IMR-90 (cell line): ENCODE results near the gene ADAM33. TPM values are rescaled to one million over a fixed set of nuclear protein-coding genes. Genes with fewer than 3 reads are reported as not detected.
A peak's percentile ranks its signal among the peaks of the same experiment; 100 is the strongest.

Experiments used
- ATAC-seq: fragments of 200-7000 bp; cut with Tn5 transposase; 2 replicates; pipeline ENCODE4 v1.9.1; 2020; ENCODE audit warnings: low read depth, mild to moderate bottlenecking, moderate library complexity
- BruUV-seq: library from RNA; stranded (reverse); fragments of 400-500 nt; replicated peaks from 2 replicates; lab custom pipeline; 2021; lab: Mats Ljungman, UMichigan
- CTCF ChIA-PET: fragments of 300-600 bp; formaldehyde crosslinking; extraction: SDS; loops from one replicate; lab custom pipeline; 2021; ENCODE audit warnings: antibody characterized with exemption; lab: Yijun Ruan, JAX
- POLR2A ChIA-PET: fragments of 300-600 bp; sonication (Branson Sonifier 250); formaldehyde crosslinking; loops from one replicate; lab custom pipeline; 2022; ENCODE audit warnings: antibody characterized with exemption; ENCODE audit not compliant: unreplicated experiment; lab: Charles Lee
- DNase-seq: peaks from one replicate; pipeline ENCODE4 v3.0.0; 2013
- H2AFZ ChIP-seq: replicated peaks from 2 replicates; pipeline ENCODE3; 2013; ENCODE audit warnings: low read length, mild to moderate bottlenecking; ENCODE audit not compliant: poor library complexity
- H2AK5ac ChIP-seq: 2 replicates; pipeline ENCODE4 v1.6.1; 2013; ENCODE audit warnings: low read depth, low read length, inconsistent platforms
- H2AK9ac ChIP-seq: replicated peaks from 2 replicates; pipeline ENCODE3; 2013; ENCODE audit warnings: mild to moderate bottlenecking, low read depth, low read length, moderate library complexity; ENCODE audit not compliant: poor library complexity
- H2BK120ac ChIP-seq: 2 replicates; pipeline ENCODE4 v1.6.1; 2013; ENCODE audit warnings: low read depth, low read length, inconsistent platforms
- H2BK15ac ChIP-seq: 3 replicates; pipeline ENCODE4 v1.6.1; 2013; ENCODE audit warnings: low read depth, low read length, inconsistent platforms
- H2BK20ac ChIP-seq: 2 replicates; pipeline ENCODE4 v1.6.1; 2013; ENCODE audit warnings: low read depth, mild to moderate bottlenecking, inconsistent platforms, low read length, moderate library complexity
- H2BK5ac ChIP-seq: 2 replicates; pipeline ENCODE4 v1.6.1; 2013; ENCODE audit warnings: mild to moderate bottlenecking, low read depth, low read length, inconsistent platforms; ENCODE audit not compliant: poor library complexity, severe bottlenecking
- H3K14ac ChIP-seq: replicated peaks from 2 replicates; pipeline ENCODE4 v1.6.1; 2013; ENCODE audit warnings: low read depth, low read length, inconsistent platforms
- H3K18ac ChIP-seq: 2 replicates; pipeline ENCODE4 v1.6.1; 2013; ENCODE audit warnings: low read depth, low read length, control low read depth
- H3K23ac ChIP-seq: 2 replicates; pipeline ENCODE4 v1.6.1; 2013; ENCODE audit warnings: low read depth, low read length, inconsistent platforms
- H3K27ac ChIP-seq: 2 replicates; pipeline ENCODE4 v1.5.1; 2013; ENCODE audit warnings: mild to moderate bottlenecking, control low read depth, low read length; ENCODE audit not compliant: insufficient read depth
- H3K27me3 ChIP-seq: 2 replicates; pipeline ENCODE4 v1.6.1; 2013; ENCODE audit warnings: low read length; ENCODE audit not compliant: control insufficient read depth, insufficient read depth
- H3K36me3 ChIP-seq: 2 replicates; pipeline ENCODE4 v1.6.1; 2013; ENCODE audit warnings: low read length, mixed read lengths; ENCODE audit not compliant: control insufficient read depth, insufficient read depth
- H3K4ac ChIP-seq: 2 replicates; pipeline ENCODE4 v1.6.1; 2013; ENCODE audit warnings: low read depth, low read length, inconsistent platforms
- H3K4me1 ChIP-seq: 2 replicates; pipeline ENCODE4 v1.6.1; 2013; ENCODE audit warnings: low read length, mixed read lengths; ENCODE audit not compliant: control insufficient read depth, insufficient read depth
- H3K4me2 ChIP-seq: 2 replicates; pipeline ENCODE4 v1.6.1; 2013; ENCODE audit warnings: low read depth, mild to moderate bottlenecking, control low read depth, low read length, moderate library complexity
- H3K4me3 ChIP-seq: 2 replicates; pipeline ENCODE4 v1.5.1; 2013; ENCODE audit warnings: low read depth, mild to moderate bottlenecking, control low read depth, low read length, moderate library complexity; ENCODE audit not compliant: insufficient read depth
- H3K56ac ChIP-seq: 2 replicates; pipeline ENCODE4 v1.6.1; 2013; ENCODE audit warnings: low read length, inconsistent platforms; ENCODE audit not compliant: insufficient read depth; ENCODE audit errors: extremely low read depth
- H3K79me1 ChIP-seq, 2 experiments: 2 replicates each; pipeline ENCODE4 v1.6.1; 2013; ENCODE audit warnings: low read length in 2 of 2, inconsistent platforms in 1 of 2, low read depth in 1 of 2
- H3K9ac ChIP-seq: 2 replicates; pipeline ENCODE4 v1.6.1; 2013; ENCODE audit warnings: low read depth, low read length, control low read depth
- H3K9me1 ChIP-seq: 2 replicates; pipeline ENCODE4 v1.6.1; 2013; ENCODE audit warnings: low read length, inconsistent platforms; ENCODE audit not compliant: insufficient read depth
- H3K9me3 ChIP-seq: 2 replicates; pipeline ENCODE4 v1.6.1; 2013; ENCODE audit warnings: low read length; ENCODE audit not compliant: control insufficient read depth, insufficient read depth
- H4K20me1 ChIP-seq: 2 replicates; pipeline ENCODE4 v1.6.1; 2013; ENCODE audit warnings: low read length, inconsistent platforms; ENCODE audit not compliant: insufficient read depth
- H4K5ac ChIP-seq: 2 replicates; pipeline ENCODE4 v1.6.1; 2013; ENCODE audit warnings: mild to moderate bottlenecking, low read depth, low read length, control low read depth
- H4K8ac ChIP-seq, 2 experiments: 2 replicates each; pipeline ENCODE4 v1.6.1; 2013; ENCODE audit warnings: low read depth in 2 of 2, low read length in 2 of 2, control low read depth in 1 of 2, inconsistent platforms in 1 of 2
- H4K91ac ChIP-seq: 2 replicates; pipeline ENCODE4 v1.6.1; 2013; ENCODE audit warnings: low read depth, low read length, inconsistent platforms; ENCODE audit not compliant: insufficient read depth
- BHLHE40 ChIP-seq: fragments of 150-350 bp; IDR thresholded peaks from 2 replicates; pipeline ENCODE4 v1.6.1; 2016; ENCODE audit warnings: mild to moderate bottlenecking, low read depth, low read length
- CHD1 ChIP-seq: IDR thresholded peaks from 2 replicates; pipeline ENCODE4 v1.6.1; 2012; ENCODE audit warnings: low read depth, low read length, improper control_type of control experiment
- ELK1 ChIP-seq: fragments of 150-350 bp; IDR thresholded peaks from 2 replicates; pipeline ENCODE4 v1.6.1; 2016; ENCODE audit warnings: low read depth, mild to moderate bottlenecking, low read length, moderate library complexity, borderline replicate concordance
- FOS ChIP-seq: fragments of 150-350 bp; IDR thresholded peaks from 2 replicates; pipeline ENCODE4 v1.6.1; 2016; ENCODE audit warnings: low read depth, low read length
- MAFK ChIP-seq: IDR thresholded peaks from 2 replicates; pipeline ENCODE4 v1.6.1; 2012; ENCODE audit warnings: low read depth, low read length, improper control_type of control experiment
- MXI1 ChIP-seq: IDR thresholded peaks from 2 replicates; pipeline ENCODE4 v1.6.1; 2012; ENCODE audit warnings: low read depth, mild to moderate bottlenecking, low read length, moderate library complexity, borderline replicate concordance
- NFE2L2 ChIP-seq: fragments of 150-350 bp; IDR thresholded peaks from 2 replicates; pipeline ENCODE4 v1.6.1; 2016; ENCODE audit warnings: low read depth, mild to moderate bottlenecking, low read length
- POLR2A ChIP-seq: IDR thresholded peaks from 2 replicates; pipeline ENCODE4 v1.6.1; 2012; ENCODE audit warnings: mild to moderate bottlenecking, low read depth, low read length
- RCOR1 ChIP-seq: IDR thresholded peaks from 2 replicates; pipeline ENCODE4 v1.6.1; 2012; ENCODE audit warnings: mild to moderate bottlenecking, low read length, improper control_type of control experiment; ENCODE audit not compliant: insufficient replicate concordance
- RFX5 ChIP-seq: IDR thresholded peaks from 2 replicates; pipeline ENCODE4 v1.8.0; 2012; ENCODE audit warnings: low read depth, mild to moderate bottlenecking, low read length, moderate library complexity
- WGBS, 2 experiments: methylation state at CpG; one replicate each; pipeline versions ENCODE4 v1.1.5 to v1.1.7; 2013; ENCODE audit warnings: missing lambda C conversion rate in 2 of 2; ENCODE audit not compliant: insufficient read length in 1 of 2; ENCODE audit errors: extremely low coverage in 2 of 2; 5-methylcytosine and 5-hydroxymethylcytosine counted together
- dilution Hi-C: fragments of 300-500 bp; cut with HindIII; formaldehyde crosslinking; loops from one replicate; pipeline ENCODE4 v1.14.3; 2018; ENCODE audit warnings: low sequenced_read_pairs; ENCODE audit not compliant: unreplicated experiment
- in situ Hi-C: fragments of 300-500 bp; cut with MboI; formaldehyde crosslinking; loops from 3 replicates; pipeline ENCODE4 v1.14.3; 2019; ENCODE audit warnings: low sequenced_read_pairs, inconsistent platforms, mixed read lengths
- intact Hi-C: fragments of 100-400 bp; cut with micrococcal nuclease; formaldehyde crosslinking; loops from 2 replicates; pipeline ENCODE4 v1.10.0; 2022
- polyA plus RNA-seq, 3 experiments: library from polyadenylated mRNA; depleted of rRNA; stranded (reverse); fragments of >200 nt; gene quantifications; 2 replicates each; pipeline ENCODE4 v1.2.3, GENCODE V29; 2012; ENCODE audit warnings: low replicate concordance in 1 of 3
- total RNA-seq: library from RNA; depleted of rRNA; stranded (reverse); fragments of >200 nt; gene quantifications from 2 replicates; pipeline ENCODE4 v1.2.3, GENCODE V29; 2012
- TF ChIP-seq, protein P1 (sequence below): fragments of 150-350 bp; IDR thresholded peaks from 2 replicates; pipeline ENCODE4 v1.6.1; 2017; ENCODE audit warnings: mild to moderate bottlenecking, antibody characterized with exemption, low read length, low read depth

Gene ADAM33
- total and polyA plus RNA-seq, 2 of the 4 experiments (the other 2 are of a cell fraction) = 0.18 to 1.7 TPM

- intact Hi-C loops = no loop called here
- Histone ChIP-seq H3K4me1 (peaks cover 28% of the 10 kb centered on the region), H2BK120ac (peak overlapping the region; percentile 16; the same call in 1 of the 2 replicates), H4K8ac (peak overlapping the region in 1 of 2 experiments; percentile 40; a peak in 1 of 4 replicates), H3K9ac (no peak overlapping the region), H3K36me3 (no peaks in the 10 kb centered on the region), H2AFZ (peak overlapping the region; percentile 76), H2AK5ac (peak overlapping the region; percentile 70; the same call in 1 of the 2 replicates), H2AK9ac (no peak overlapping the region), H2BK15ac (peak overlapping the region; percentile 21; the same call in 1 of the 3 replicates), H3K9me1 (peaks cover 17% of the 10 kb centered on the region), H3K23ac (no peak overlapping the region), H3K4ac (no peak overlapping the region), H3K9me3 (no peaks in the 10 kb centered on the region), H3K27ac (no peak overlapping the region), H4K20me1 (no peaks in the 10 kb centered on the region), H3K4me3 (no peak overlapping the region), H4K91ac (no peak overlapping the region), H3K18ac (no peak overlapping the region), H3K79me1 (no peaks in the 10 kb centered on the region), H3K56ac (no peak overlapping the region), H3K27me3 (peaks cover 2% of the 10 kb centered on the region; the same call in 1 of the 2 replicates), H2BK5ac (no peak overlapping the region), H3K4me2 (no peak overlapping the region), H2BK20ac (no peak overlapping the region; the same call in 1 of the 2 replicates), H4K5ac (no peak overlapping the region), H3K14ac (0 out of 2 replicates have a peak overlapping the region, but pooled peaks have one; percentile 15)
- peak; percentile 53 for DNase-seq
- dilution Hi-C loops = no loop called here
- CTCF ChIA-PET = interaction anchor here (0.5 to 1.2 kb wide), 2 partner anchors 9 to 17 kb away, joined by 3 read pairs; no protein-coding TSS in a partner anchor
- POLR2A ChIA-PET = interaction anchor here (0.5 kb wide), 1 partner anchor 85 kb away, joined by 5 read pairs; no protein-coding TSS in a partner anchor
- no peak for ATAC-seq
- no TSS peak for BruUV-seq
- in situ Hi-C loops = no loop called here
- 0% methylated on average over 1 of the region's 7 CpGs; no CpG with 5 or more reads in 1 of the 2 experiments for WGBS, 2 experiments
- TF ChIP-seq BHLHE40 (no peak), RCOR1 (no peak), NFE2L2 (no peak), RFX5 (no peak), MAFK (no peak), FOS (no peak), CHD1 (no peak), ELK1 (no peak), MXI1 (no peak), POLR2A (no peak)
- TF ChIP-seq, protein P1, sequence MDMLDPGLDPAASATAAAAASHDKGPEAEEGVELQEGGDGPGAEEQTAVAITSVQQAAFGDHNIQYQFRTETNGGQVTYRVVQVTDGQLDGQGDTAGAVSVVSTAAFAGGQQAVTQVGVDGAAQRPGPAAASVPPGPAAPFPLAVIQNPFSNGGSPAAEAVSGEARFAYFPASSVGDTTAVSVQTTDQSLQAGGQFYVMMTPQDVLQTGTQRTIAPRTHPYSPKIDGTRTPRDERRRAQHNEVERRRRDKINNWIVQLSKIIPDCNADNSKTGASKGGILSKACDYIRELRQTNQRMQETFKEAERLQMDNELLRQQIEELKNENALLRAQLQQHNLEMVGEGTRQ = no peak
These were observed 3.5 kb upstream of the ADAM33 start for GRCh38 chr20:3685341-3685740.
